ENCODE data around the gene JSRP1. TPM values are rescaled to one million over a fixed set of nuclear protein-coding genes. Genes with fewer than 3 reads are reported as not detected.
"Not testable (repeated sequence)": the region's sequence is repeated elsewhere in the genome, so short reads cannot be mapped to it uniquely, and the experiment has no call there.

Gene JSRP1
- total RNA-seq, 2 experiments from 2014 or later: 0.27 TPM; not detected in 1

DNA sequence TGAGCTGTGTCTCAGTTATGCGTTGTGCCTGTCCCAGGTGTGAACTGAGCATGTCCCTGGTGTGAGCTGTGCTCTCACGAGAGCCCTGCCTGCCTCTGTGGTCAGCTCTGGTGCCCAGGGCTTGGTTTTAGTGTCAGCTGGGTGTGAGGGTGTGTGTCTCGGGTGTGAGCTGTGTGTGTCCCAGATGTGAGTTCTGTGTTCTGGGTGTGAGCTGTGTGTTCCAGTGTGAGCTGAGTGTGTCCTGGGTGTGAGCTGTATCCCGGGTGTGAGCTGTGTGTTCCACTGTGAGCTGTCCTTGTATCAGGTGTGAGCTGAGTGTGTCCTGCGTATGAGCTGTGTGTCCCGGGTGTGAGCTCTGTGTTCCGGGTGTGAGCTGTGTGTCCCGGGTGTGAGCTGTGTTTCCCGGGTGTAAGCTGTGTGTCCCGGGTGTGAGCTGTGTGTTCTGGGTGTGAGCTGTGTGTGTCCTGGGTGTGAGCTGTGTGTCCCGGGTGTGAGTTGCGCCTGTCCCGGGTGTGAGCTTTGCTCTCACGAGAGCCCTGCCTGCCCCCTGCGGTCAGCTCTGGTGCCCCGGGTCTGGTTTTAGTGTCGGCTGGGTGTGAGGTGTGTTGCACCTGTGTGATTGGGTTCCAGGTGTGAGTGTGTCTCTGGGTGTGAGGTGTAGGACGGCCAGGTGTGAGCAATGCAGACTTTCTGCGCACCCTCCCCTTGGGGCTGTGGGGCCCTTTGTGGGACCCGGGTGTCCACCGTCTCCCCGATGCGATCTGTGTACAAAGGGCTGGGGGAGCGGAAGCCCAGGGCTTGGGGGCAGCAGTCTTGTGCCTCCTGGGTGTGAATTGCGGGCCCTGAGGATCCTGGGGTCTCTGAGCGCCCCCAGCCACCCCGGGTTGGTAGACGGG is 32.8 kb upstream of the JSRP1 start:
- POLR2A ChIA-PET: interaction anchor here (0.6 to 1.2 kb wide), 3 partner anchors 15 to 1793 kb away, joined by 3 read pairs; no protein-coding TSS in a partner anchor
- no peaks in the 10 kb centered on the region for H3K27me3 Mint-ChIP-seq
- no peaks in the 10 kb centered on the region for H3K9me3 Mint-ChIP-seq
- H3K4me3 Mint-ChIP-seq: peak overlapping the region; percentile 84
- H3K27ac Mint-ChIP-seq: peak overlapping the region; percentile 98
- CTCF ChIA-PET: interaction anchor here (0.6 to 5.7 kb wide), 8 partner anchors 9 to 451 kb away, joined by 3 to 49 read pairs (median 4); partner anchors contain the start of gene PLEKHJ1
- no peak for DNase-seq
- peaks cover 33% of the 10 kb centered on the region for H3K4me1 Mint-ChIP-seq
- H3K36me3 Mint-ChIP-seq (ENCODE audit: low read depth): peaks cover 20% of the 10 kb centered on the region

DNA sequence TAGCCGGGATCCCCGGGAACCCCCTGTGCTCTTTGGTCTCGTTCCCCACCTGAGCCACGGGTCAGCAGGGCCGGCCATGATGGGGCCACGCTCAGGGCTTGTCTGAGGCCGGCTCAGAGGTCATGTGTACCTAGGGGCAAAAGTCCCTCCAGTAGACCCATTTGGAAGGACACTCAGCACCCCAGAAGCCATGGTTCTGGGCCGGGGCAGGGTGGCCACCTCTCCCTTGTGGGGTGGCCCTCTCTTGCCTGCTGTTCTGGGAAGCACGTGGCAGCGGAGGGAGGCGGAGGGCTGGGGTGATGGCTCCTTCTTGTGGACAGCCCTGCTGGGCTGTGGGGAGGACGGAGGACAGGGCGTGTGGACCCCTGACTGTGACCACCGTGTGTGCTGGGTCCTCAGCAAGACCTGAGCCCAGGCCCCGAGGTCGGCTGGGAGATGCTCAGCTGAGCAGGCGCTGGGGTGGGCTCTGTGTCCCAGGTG is 32.2 kb upstream of the JSRP1 start:
- DNase-seq: no peak
- Mint-ChIP-seq H3K4me3 (peak overlapping the region; percentile 84), H3K9me3 (no peaks in the 10 kb centered on the region), H3K27me3 (no peaks in the 10 kb centered on the region), H3K27ac (peak overlapping the region; percentile 98), H3K36me3 (ENCODE audit: low read depth) (peaks cover 15% of the 10 kb centered on the region), H3K4me1 (peaks cover 29% of the 10 kb centered on the region)
- CTCF ChIA-PET: interaction anchor here (0.6 to 5.7 kb wide), 6 partner anchors 8 to 190 kb away, joined by 3 to 49 read pairs (median 4); no protein-coding TSS in a partner anchor
- POLR2A ChIA-PET: interaction anchor here (0.6 to 1.2 kb wide), 2 partner anchors 14 to 100 kb away, joined by 3 read pairs; no protein-coding TSS in a partner anchor

DNA sequence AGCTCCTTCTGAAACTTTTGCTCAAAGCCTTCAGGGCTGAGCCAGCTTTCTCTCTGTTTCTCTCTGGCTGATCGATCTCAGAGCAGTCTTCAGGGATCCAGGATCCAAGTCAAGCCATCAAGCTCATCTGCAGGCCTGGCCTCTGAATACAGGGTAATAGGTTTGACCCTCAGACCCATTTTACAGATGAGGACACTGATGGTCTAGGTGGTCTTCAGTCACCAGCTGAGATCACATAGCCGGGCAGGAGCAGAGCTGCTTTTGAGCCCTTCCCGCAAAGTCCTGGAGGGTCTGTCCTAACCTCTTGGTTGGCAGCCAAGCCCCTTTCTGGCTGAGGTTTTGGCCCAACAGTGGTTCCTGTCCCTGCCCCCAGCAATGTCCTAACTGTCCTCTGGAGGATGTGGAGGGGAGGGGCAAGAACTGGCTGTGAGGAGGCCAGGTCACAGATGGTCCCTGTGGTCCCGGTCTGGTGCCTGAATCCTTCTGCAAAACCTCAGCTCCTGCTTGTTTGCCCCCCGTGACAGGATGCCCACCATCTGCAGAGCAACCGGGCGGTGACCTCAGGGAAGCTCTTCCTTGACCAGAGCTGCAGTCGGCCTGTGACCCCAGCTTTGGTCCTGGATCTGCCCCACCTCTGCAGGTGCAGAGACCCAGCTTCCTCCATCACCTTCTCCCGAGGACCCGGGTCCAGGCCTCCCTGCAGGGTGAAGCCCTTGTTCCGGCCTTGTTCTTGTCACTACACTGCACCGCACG is 31.5 kb upstream of the JSRP1 start:
- no peaks in the 10 kb centered on the region for H3K9me3 Mint-ChIP-seq
- CTCF ChIA-PET: interaction anchor here (0.9 to 5.7 kb wide), 4 partner anchors 8 to 44 kb away, joined by 3 to 49 read pairs (median 6); no protein-coding TSS in a partner anchor
- peak overlapping the region; percentile 98 for H3K27ac Mint-ChIP-seq
- no peak overlapping the region for H3K4me3 Mint-ChIP-seq
- POLR2A ChIA-PET: interaction anchor here (0.9 kb wide), 1 partner anchor 14 kb away, joined by 3 read pairs; no protein-coding TSS in a partner anchor
- peaks cover 31% of the 10 kb centered on the region for H3K4me1 Mint-ChIP-seq
- H3K27me3 Mint-ChIP-seq: peaks cover 2% of the 10 kb centered on the region
- H3K36me3 Mint-ChIP-seq (ENCODE audit: low read depth): peaks cover 10% of the 10 kb centered on the region
- DNase-seq: no peak

DNA sequence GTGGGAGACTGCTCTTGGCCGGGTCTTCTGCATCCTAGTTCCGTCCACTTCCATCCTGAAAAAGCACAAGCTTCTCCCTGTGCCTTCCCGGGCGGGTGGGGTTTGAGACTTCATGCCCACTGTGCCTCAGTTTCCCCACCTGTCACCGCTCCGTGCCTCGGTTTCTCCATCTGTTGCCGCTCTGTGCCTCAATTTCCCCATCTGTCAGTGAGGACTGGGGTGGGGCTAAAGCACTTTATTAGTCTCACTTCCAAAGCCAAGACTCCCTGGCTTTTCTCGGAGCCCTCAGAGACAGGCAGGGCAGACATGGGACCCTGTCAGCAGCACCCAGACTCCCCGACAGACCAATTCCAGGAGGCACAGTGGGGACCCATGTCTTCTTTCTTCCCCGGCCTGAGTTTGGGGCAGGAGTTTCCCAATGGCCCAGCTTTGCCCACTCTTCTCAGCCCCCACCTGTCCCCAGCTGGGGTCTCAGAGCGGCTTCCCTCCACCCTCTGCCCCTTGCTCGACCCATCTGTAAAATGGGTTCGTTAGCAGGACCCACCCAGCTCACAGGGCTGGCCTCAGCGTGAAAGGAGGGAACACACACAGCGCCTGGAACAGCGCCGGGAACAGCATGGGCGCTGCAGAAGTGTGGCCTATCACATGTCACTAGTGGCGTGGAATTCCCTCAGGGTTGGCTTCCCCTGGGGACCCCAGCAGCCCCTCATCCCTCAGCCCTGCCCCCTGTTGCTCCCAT is 30.4 kb upstream of the JSRP1 start:
- Mint-ChIP-seq H3K36me3 (ENCODE audit: low read depth) (peaks cover 6% of the 10 kb centered on the region), H3K27me3 (peaks cover 5% of the 10 kb centered on the region), H3K9me3 (no peaks in the 10 kb centered on the region), H3K27ac (no peak overlapping the region), H3K4me3 (no peak overlapping the region), H3K4me1 (peaks cover 38% of the 10 kb centered on the region)
- CTCF ChIA-PET: interaction anchor here (0.6 to 5.7 kb wide), 3 partner anchors 10 to 104 kb away, joined by 3 to 49 read pairs (median 5); no protein-coding TSS in a partner anchor
- no peak for DNase-seq
- POLR2A ChIA-PET: interaction anchor here (0.9 kb wide), 1 partner anchor 13 kb away, joined by 3 read pairs; no protein-coding TSS in a partner anchor

DNA sequence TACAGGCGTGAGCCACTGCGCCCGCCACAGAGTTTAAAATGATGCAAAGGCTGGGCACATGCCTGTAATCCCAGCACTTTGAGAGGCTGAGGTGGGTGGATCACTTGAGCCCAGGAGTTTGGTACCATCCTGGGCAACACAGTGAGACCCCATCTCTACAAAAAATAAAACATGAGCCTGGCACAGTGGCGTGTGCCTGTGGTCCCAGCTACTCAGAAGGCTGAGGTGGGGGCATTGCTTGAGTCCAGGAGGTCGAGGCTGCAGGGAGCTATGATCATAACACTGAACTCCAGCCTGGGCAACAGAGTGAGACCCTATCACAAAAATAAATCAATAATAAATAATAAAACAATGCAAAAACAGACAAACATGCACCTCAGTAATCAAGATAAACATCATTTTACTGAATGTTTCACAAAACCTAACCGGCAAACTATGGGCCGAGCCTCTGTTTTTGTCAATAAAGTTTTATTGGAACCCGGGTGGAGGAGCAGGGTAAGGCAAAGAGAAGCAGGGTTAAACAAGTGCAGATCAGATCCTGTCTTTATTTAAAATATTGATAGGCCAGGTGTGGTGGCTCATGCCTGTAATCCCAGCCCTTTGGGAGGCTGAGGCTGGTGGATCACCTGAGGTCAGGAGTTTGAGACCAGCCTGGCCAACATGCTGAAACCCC is 27.8 kb upstream of the JSRP1 start:
- H3K27ac Mint-ChIP-seq: no peak overlapping the region
- ChIA-PET CTCF (interaction anchor here (0.6 to 1.7 kb wide), 3 partner anchors 10 to 681 kb away, joined by 4 to 5 read pairs (median 4); no protein-coding TSS in a partner anchor), POLR2A (no interaction called here)
- DNase-seq: no peak
- no peaks in the 10 kb centered on the region for H3K9me3 Mint-ChIP-seq
- no peak overlapping the region for H3K4me3 Mint-ChIP-seq
- peaks cover 24% of the 10 kb centered on the region for H3K4me1 Mint-ChIP-seq
- no peaks in the 10 kb centered on the region for H3K36me3 Mint-ChIP-seq (ENCODE audit: low read depth)
- peaks cover 5% of the 10 kb centered on the region for H3K27me3 Mint-ChIP-seq

DNA sequence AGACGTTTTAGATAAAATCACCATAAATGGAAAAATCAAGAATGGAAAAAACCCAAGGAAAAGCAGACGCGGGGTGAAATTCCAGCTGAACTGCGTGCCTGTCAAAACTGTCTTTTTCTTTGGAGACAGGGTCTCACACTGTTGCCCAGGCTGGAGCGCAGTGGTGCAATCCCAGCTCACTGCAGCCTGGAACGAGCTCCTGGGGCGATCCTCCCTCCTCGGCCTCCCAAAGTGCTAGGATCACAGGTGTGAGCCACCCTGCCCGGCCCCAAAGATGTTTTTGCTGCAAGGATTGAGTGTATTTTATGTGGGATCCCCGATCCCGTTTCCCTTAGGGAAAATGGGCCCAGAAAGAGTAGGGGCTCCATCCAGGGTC is 26.6 kb upstream of the JSRP1 start:
- Mint-ChIP-seq H3K36me3 (ENCODE audit: low read depth) (no peaks in the 10 kb centered on the region), H3K4me3 (no peak overlapping the region), H3K27me3 (peaks cover 5% of the 10 kb centered on the region), H3K9me3 (no peaks in the 10 kb centered on the region), H3K27ac (peak overlapping the region; percentile 69), H3K4me1 (peaks cover 16% of the 10 kb centered on the region)
- POLR2A ChIA-PET: no interaction called here
- no peak for DNase-seq
- CTCF ChIA-PET: interaction anchor here (1.1 to 1.4 kb wide), 2 partner anchors 9 to 262 kb away, joined by 4 to 5 read pairs; no protein-coding TSS in a partner anchor

DNA sequence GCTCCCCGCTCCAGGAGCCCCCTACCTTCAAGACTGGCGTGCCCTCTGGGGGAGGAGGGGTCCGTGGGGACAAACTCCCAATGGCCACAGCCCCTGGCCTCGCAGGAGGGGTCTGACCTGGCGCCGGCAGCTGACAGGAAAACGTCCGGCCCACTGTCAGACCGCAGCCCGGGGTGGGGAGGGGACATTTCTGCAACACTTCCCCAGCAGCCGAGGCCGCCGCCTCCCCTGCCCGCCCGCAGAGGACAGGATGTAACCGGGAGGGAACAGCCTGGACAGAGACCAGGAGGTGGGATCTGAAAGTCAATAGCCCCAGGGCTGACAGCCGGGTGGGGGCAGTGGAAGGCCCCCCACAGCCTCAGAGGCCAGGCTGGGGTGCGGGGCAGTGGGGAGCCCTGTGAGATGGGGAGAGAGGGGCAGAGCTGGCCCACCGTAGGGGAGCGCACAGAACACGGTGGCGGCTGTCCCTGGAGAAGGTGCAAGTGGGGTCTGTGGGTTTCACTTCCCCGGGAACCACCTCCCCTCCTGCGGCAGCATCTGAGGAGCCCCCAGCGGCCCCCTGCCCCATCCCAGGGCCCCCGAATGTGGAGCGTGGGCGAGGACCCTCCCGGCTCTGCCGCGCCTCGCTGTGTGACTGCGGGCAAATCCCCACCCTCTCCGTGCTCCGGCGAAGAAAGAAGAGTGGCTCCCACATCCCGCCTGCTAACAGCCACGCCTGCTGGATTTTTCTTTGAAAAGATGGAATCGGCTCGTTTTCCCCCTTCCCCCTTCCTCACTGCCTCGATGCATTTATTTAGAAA is 26.0 kb upstream of the JSRP1 start, which contains the start of gene PEAK3:
Gene PEAK3, minus strand, starts transcription at position 114 of the 800 bp plus-strand sequence. CDS start 1,244 bp downstream, outside the sequence.
- peak within 1 kb of the TSS; percentile 75 for H3K27ac Mint-ChIP-seq
- ChIA-PET POLR2A (no interaction called here), CTCF (interaction anchor here (1.1 to 1.4 kb wide), 2 partner anchors 9 to 262 kb away, joined by 4 to 5 read pairs; no protein-coding TSS in a partner anchor)
- DNase-seq: peak; percentile 44
- peaks cover 5% of the 10 kb centered on the region for H3K27me3 Mint-ChIP-seq
- peaks cover 16% of the 10 kb centered on the region for H3K4me1 Mint-ChIP-seq
- H3K36me3 Mint-ChIP-seq (ENCODE audit: low read depth): no peaks in the 10 kb centered on the region
- peak within 1 kb of the TSS; percentile 32 for H3K4me3 Mint-ChIP-seq
- no peaks in the 10 kb centered on the region for H3K9me3 Mint-ChIP-seq

DNA sequence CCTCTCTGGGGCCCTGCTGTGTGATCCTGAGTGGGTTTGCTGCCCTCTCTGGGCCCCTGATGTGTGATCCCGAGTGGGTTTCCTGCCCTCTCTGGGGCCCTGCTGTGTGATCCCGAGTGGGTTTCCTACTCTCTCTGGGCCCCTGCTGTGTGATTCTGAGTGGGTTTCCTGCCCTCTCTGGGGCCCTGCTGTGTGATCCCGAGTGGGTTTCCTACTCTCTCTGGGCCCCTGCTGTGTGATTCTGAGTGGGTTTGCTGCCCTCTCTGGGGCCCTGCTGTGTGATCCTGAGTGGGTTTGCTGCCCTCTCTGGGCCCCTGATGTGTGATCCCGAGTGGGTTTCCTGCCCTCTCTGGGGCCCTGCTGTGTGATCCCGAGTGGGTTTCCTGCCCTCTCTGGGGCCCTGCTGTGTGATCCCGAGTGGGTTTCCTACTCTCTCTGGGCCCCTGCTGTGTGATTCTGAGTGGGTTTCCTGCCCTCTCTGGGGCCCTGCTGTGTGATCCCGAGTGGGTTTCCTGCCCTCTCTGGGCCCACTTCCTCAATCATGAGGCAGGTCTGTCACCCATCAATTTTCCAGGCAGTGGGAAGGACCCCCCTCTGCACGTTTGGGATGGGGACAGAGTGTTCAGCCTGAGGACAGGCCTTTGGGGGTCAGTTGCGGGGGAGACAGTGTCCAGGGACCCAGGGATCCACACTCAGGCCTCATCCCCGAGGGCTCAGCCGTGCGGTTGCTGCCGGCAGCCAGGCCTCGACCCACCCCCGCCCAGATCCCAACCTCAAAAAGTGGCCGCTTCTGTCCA is 25.2 kb upstream of the JSRP1 start:
- POLR2A ChIA-PET; H3K9me3 Mint-ChIP-seq; DNase-seq; H3K27me3 Mint-ChIP-seq; CTCF ChIA-PET; H3K36me3 Mint-ChIP-seq (ENCODE audit: low read depth): not testable (repeated sequence)
- Mint-ChIP-seq H3K27ac (peak overlapping the region; percentile 75), H3K4me1 (peaks cover 16% of the 10 kb centered on the region), H3K4me3 (peak overlapping the region; percentile 32)

DNA sequence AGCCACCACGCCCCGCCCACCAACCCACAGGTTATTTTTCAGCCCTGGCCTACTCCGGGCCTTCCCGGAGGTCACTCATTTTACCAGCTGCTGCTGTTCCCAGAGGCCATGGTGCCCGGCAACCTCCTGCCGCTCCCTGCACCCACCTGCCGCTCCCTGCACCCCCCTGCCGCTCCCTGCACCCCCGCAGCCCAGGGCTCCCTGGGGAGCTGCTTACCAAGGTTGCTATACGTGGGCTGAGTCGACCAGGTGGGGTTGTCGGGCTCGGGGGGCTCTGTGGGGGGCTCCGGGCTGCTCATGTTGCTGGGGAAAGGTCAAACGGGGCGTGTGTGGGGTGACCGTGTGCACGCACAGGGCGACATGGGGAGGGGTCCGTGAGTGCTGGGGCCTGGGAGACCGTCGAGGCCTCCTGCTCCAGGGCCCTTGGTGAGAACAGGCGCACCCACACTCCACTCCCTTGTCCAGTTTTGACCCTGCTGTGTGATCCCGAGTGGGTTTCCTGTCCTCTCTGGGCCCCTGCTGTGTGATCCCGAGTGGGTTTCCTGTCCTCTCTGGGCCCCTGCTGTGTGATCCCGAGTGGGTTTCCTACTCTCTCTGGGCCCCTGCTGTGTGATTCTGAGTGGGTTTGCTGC is 24.5 kb upstream of the JSRP1 start:
- ChIA-PET POLR2A (no interaction called here), CTCF (no interaction called here)
- H3K4me1 Mint-ChIP-seq: peaks cover 16% of the 10 kb centered on the region
- no peak for DNase-seq
- H3K4me3 Mint-ChIP-seq: no peak overlapping the region
- H3K9me3 Mint-ChIP-seq: no peaks in the 10 kb centered on the region
- peaks cover 5% of the 10 kb centered on the region for H3K27me3 Mint-ChIP-seq
- no peaks in the 10 kb centered on the region for H3K36me3 Mint-ChIP-seq (ENCODE audit: low read depth)
- H3K27ac Mint-ChIP-seq: no peak overlapping the region

DNA sequence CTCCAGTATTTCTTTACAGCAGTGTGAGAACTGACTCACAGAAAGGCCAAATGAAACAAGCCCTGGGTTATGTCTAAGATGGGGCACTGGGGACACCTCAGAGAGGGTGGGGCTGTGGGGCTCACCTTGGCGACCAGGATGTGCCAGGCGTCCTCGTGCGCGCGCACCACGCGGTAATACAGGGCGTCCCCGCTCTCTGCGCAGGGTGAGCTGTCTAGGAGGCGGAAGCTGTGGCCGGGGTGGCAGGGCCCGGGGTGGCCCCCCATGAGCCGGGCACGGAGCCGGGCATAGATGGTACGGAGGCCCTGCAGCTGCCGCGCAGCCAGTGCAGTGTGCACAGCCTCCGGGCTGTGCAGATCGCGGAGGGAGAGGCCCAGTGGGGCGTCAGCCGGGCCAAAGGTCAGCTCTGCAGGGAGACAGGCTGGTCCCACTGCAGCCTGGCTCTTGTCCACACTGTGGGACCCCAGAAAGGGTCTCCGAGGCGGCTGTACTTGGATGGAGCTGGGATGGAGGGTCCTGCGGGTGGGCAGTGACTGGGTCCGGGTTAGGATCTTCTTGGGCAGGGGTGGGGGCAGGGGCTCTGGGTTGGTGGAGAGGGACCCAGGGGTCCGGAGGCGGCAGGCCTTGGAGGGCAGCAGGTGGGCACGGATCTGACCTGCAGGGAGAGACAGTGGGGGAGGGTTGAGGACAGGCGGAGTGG is 22.4 kb upstream of the JSRP1 start:
- CTCF ChIA-PET: interaction anchor here (7.7 kb wide), 1 partner anchor 9 kb away, joined by 49 read pairs; no protein-coding TSS in a partner anchor
- Mint-ChIP-seq H3K9me3 (no peaks in the 10 kb centered on the region), H3K36me3 (ENCODE audit: low read depth) (peaks cover 13% of the 10 kb centered on the region), H3K4me3 (no peak overlapping the region), H3K4me1 (peaks cover 29% of the 10 kb centered on the region), H3K27ac (no peak overlapping the region), H3K27me3 (peaks cover 5% of the 10 kb centered on the region)
- DNase-seq: no peak
- POLR2A ChIA-PET: no interaction called here

Data from activated CD4-positive, alpha-beta T cell treated with anti-CD3 and anti-CD28 coated beads, Interleukin-2, amount 10 ng/mL, durations not matched to agents 7 days and 5 days (primary cell).